Stimulated activated CD8-positive, alpha-beta memory T cell treated with anti-CD3 and anti-CD28 coated beads, Interleukin-7, amount 100 ng/mL, for 1 hour (primary cell): Measurements from ENCODE around the gene DAP.
"Not testable (repeated sequence)": the region's sequence is repeated elsewhere in the genome, so short reads cannot be mapped to it uniquely, and the experiment has no call there.

Source experiments
- DNase-seq, 2 donors: peaks; one replicate each; pipeline ENCODE4 v3.0.0-alpha.2; 2020; ENCODE audit warnings: low read depth in 2 of 2

The DAP gene

GRCh38 chr5:10632110-10632761 lies 128.8 kb downstream of the DAP start:
- DNase-seq: no peak

- DNase-seq: no peak
Measured at GRCh38 chr5:10631316-10631996, 129.6 kb downstream of the DAP start.

- DNase-seq: not testable (repeated sequence)
Measured at GRCh38 chr5:10630744-10631143, 130.3 kb downstream of the DAP start.

- DNase-seq: no peak
Measured at GRCh38 chr5:10630126-10630525, 130.9 kb downstream of the DAP start.

- DNase-seq: no peak
Measured at GRCh38 chr5:10629682-10630081, 131.4 kb downstream of the DAP start.
